ENCODE data around the gene UHRF1.
"Not testable (repeated sequence)": the region's sequence is repeated elsewhere in the genome, so short reads cannot be mapped to it uniquely, and the experiment has no call there.

The UHRF1 gene

DNA sequence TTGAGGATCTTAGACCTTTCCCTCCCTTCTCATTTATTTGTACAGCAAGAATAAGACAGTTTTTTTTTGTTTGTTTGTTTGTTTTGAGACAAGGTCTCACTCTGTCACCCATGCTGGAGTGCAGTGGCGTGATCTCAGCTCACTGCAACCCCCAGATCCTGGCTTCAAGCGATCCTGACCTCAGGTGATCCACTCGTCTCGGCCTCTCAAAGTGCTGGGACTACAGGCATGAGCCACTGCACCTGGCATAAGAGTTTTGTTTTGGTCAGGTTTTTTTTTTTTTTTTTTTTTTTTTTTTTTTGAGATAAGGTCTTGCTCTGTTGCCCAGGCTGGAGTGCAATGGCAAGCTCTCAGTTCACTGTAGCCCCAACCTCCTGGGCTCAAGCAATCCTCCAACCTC lies 29.2 kb downstream of the UHRF1 start:
- DNase-seq, result not testable (repeated sequence)

DNA sequence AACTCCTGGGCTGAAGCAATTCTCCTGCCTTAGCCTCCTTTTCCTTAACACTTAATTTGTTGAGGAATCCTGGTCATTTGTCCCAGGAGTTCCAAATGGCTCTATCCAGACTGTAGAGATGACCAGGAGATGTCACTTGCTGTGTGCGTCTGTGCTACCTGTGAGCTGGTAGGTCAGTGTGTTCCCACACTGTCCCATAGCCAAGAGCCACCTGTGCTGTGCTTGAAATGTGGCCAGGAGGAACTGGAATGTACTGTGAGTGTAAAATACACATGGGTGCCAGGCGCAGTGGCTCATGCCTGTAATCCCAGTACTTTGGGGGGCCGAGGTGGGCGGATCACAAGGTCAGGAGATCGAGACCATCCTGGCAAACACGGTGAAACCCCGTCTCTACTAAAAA lies 30.2 kb downstream of the UHRF1 start:
- no peak for DNase-seq

DNA sequence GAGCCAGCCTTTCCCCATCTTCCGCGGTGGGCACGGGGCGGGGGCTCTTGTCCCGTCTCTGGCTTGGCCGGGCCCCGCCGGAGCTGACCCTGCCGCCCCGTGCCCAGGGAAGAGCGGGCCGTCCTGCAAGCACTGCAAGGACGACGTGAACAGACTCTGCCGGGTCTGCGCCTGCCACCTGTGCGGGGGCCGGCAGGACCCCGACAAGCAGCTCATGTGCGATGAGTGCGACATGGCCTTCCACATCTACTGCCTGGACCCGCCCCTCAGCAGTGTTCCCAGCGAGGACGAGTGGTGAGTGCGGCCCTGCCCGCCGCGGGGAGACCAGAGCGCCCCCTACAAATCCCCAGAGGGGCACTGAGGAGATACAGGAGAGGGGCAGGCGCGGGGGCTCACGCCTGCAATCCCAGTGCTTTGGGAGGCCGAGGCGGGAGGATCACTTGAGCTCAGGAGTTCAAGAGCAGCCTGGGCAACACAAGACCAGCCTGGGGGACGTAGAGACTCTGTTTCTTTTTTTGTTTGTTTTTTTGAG lies 32.4 kb downstream of the UHRF1 start:
- DNase-seq, result not testable (repeated sequence)

DNA sequence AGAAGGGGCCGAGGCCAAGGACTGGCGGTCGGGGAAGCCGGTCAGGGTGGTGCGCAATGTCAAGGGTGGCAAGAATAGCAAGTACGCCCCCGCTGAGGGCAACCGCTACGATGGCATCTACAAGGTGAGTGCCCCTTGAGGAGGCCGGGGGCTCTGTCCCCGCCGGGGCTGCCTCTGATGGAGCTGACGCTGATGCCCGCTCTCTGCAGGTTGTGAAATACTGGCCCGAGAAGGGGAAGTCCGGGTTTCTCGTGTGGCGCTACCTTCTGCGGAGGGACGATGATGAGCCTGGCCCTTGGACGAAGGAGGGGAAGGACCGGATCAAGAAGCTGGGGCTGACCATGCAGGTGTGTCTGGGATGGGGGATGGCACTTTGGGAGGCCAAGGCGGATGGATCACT lies 41.3 kb downstream of the UHRF1 start:
- not testable (repeated sequence) for DNase-seq

DNA sequence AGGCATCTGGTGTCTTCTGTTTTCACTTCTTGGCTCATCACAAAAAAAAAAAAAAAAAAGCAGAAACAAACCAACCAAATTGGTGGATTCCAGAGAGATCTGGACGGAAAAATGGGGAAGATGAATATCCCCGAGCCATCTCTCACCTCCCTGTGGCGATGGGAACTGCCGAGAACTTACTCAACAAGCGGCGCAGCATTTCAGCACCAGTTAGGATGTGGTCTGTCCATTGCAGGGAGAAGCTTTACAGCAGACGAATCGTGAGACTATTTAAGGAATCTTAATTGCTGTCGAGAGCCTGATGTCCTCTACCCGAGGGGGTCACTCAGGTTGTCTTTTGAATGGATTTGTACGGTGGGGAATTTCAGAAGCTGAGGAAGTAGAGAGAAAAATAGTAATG lies 42.4 kb downstream of the UHRF1 start:
- DNase-seq, result no peak

GRCh38 chr19:4952945-4953344 lies 43.6 kb downstream of the UHRF1 start:
- peak; percentile 98 for DNase-seq

- DNase-seq, result not testable (repeated sequence)
Measured at GRCh38 chr19:4954320-4955149, 45.2 kb downstream of the UHRF1 start.

- no peak for DNase-seq
Measured at GRCh38 chr19:4955274-4955673, 46.0 kb downstream of the UHRF1 start.

GRCh38 chr19:4957981-4958380 lies 48.7 kb downstream of the UHRF1 start:
- DNase-seq, result peak; percentile 26

GRCh38 chr19:4962085-4962619 lies 52.9 kb downstream of the UHRF1 start:
- no peak for DNase-seq

DNA sequence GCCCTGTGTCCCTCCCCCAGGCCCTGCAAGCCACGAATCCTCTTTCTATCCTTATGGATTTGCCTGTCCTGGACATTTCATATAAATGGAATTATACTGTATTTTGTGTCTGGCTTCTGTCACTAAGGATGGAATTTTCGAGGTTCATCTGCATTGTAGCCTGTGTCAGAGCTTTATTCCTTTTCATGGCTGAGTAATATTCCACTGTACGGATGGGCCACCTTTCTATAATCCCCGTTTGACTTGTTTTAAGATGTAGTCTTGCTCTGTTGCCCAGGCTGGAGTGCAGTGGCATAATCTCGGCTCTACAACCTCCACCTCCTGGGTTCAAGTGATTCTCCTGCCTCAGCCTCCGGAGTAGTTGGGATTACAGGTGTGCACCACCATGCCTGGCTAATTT lies 55.8 kb downstream of the UHRF1 start:
- no peak for DNase-seq

- DNase-seq, result no peak
Measured at GRCh38 chr19:4966591-4966990, 57.3 kb downstream of the UHRF1 start.

DNA sequence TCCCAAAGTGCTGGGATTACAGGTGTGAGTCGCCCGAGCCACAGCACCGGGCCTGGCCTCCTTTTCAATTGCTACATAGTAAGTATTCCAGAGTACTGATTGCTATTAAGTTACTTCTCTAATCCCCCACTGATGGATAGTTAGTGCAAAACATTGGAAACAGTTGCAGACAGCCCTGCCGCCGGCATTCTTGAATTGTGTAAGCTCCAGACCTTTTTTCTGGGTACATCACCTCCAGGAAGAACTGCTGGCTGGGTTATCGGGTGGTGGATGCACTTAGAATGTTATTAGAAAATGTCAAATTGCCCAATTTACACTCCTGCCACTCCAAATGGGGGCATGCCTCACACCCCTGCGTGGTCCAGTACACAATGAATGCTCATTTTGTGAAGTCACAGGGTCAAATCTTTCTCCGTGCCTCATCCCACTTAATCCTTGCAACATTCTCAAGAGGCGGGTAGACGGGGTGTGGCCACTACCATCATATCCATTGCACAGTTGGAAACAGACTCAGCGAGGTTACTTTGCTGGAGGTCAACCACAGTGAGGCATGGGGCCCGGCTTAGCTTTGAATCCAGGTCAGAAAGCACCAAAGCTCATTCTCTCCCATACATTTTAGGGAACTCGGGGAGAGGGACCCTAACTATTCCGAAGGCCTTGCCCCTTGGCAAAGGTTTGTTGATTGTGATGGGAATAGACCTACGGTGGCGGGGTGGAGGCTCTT lies 58.6 kb downstream of the UHRF1 start:
- peak; percentile 57 for DNase-seq

GRCh38 chr19:4968462-4969291 lies 59.4 kb downstream of the UHRF1 start, which contains the start of gene KDM4B:
TSS of gene KDM4B (plus strand) at chr19:4969113. CDS start at chr19:5032891, 63,778 bp downstream.
- DNase-seq, result peak; percentile 99

DNA sequence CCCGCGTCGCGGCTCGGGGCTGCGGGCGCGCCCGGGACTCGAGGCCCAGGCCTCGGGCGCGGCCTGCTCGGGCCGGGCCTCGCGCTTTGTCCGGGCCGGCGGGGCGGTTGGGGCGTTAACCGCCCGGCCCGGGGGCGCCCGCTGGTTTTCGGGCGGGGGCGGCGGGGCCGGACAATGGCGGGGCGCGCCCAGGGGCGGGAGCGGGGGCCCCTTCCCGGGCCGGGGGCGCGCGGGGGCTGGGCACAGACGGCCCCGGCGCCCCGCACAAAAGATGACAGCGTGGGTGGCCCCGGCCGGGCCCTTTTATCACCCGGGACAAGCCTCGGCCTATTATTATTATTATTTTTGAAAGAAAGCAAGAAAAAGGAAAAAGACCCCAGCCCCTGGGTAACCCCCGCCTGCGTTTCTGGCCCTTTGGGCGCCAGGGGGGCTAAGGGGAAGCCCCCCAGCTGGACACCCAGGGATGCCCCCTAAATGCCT lies 60.0 kb downstream of the UHRF1 start:
- no peak for DNase-seq

DNA sequence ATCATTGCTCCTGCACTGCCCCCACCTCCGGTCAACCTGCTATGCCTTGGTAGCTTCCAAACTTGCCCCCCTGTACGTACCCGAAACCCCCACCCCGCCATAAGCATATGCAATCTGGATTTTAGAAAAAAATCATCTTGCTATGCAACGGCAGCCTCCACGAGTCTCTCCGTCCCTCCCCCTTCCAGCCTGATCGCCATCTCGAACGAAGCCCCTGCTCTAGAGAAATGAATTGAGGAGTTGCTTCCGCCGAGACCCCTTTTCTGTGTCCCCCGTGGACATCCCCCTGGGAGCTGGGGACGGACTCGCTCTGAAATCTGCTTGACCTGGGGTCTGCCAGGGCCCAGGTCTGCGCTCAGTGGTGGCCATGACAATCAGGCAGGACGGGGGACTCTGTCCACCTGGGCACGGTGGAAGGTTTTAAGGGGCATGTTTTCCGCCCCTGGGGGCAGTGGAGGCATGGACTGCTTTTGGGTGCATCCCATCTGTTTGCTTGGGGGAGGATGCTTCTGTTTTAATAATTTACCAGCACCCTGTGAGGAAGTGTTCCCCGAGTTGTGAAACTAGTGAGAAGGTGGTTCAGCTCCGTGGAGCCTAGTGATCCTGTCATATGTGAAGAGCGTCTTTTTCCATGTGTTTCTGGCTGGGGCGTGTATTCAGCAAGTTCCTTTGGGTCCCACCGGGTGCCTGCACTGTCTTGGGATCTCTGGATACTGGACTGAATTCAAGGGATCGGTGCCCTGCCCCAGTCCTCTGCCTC lies 60.7 kb downstream of the UHRF1 start:
- peak; percentile 33 for DNase-seq

GRCh38 chr19:4970558-4971423 lies 61.5 kb downstream of the UHRF1 start:
- DNase-seq, result peak; percentile 42

- peak; percentile 74 for DNase-seq
Measured at GRCh38 chr19:4971424-4971793, 62.1 kb downstream of the UHRF1 start.

DNA sequence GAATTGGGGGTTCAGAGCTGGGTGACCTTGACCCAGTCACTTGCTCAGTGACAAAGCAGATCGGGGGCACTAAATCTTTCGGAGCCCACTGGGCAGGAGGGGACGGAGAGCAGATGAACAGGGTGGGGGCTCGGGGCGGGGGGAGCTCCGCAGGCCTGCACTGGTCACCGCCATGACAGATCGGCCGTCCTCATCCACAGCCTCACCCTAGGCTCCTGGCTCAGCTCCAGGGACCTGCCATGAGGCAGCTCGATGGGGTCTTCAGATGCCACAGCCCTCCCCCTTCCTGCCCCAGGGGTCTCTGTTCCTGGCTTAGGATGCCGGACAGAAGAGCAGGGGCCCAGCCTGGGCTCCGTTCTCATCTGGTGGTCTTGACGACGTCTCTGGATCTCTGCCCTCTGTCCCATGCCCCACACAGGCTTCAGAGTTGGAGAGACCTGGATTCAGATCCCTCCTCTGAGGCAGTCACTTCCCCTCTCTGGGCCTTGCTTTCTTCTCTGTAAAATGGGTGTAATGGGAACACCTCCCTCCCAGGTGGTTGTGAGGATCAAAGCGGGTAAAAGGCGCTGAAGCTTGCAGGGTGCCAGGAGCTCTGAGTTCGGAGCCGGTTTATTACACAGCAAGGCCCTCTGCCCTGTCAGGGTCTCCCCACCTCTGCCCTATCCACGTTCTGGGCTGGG lies 62.7 kb downstream of the UHRF1 start:
- no peak for DNase-seq

Measured in NCI-H82 (cell line).